HL-60 (cell line): ENCODE results near the gene ZNF496.
"Not testable (repeated sequence)": the region's sequence is repeated elsewhere in the genome, so short reads cannot be mapped to it uniquely, and the experiment has no call there.

ENCODE experiments used
- DNase-seq, 2 experiments: peaks; one replicate each; pipeline ENCODE4 v3.0.0-alpha.2; 2010 to 2020; ENCODE audit warnings: low read depth in 1 of 2, low spot score in 1 of 2
- H3K27ac ChIP-seq: fragments of 250-450 bp; sonication (Bioruptor Pico); replicated peaks from 2 replicates; pipeline ENCODE4 v1.5.1; 2020; ENCODE audit warnings: mild to moderate bottlenecking, moderate library complexity
- H3K27me3 ChIP-seq: fragments of 250-450 bp; sonication (Bioruptor Pico); 2 replicates; pipeline ENCODE4 v1.5.1; 2021; ENCODE audit warnings: mild to moderate bottlenecking, moderate library complexity; ENCODE audit not compliant: insufficient read depth, poor library complexity, severe bottlenecking
- H3K4me3 ChIP-seq: replicated peaks from 2 replicates; pipeline ENCODE4 v1.5.1; 2011; ENCODE audit warnings: mild to moderate bottlenecking, control low read depth, low read length; ENCODE audit not compliant: insufficient read depth
- GABPA ChIP-seq: IDR thresholded peaks from 2 replicates; pipeline ENCODE4 v1.6.1; 2012; ENCODE audit warnings: low read depth
- POLR2AphosphoS5 ChIP-seq: IDR thresholded peaks from 2 replicates; pipeline ENCODE4 v1.6.1; 2012; ENCODE audit warnings: low read depth
- SPI1 ChIP-seq: IDR thresholded peaks from 2 replicates; pipeline ENCODE4 v1.6.1; 2012; ENCODE audit warnings: low read depth, mild to moderate bottlenecking, borderline replicate concordance
- TF ChIP-seq, protein P1 (sequence below): IDR thresholded peaks from one replicate; pipeline ENCODE4 v1.5.1; 2011; ENCODE audit warnings: low read length, control low read depth, inconsistent platforms; ENCODE audit not compliant: insufficient read depth
- TF ChIP-seq, protein P2 (sequence below): IDR thresholded peaks from 2 replicates; pipeline ENCODE4 v1.6.1; 2012; ENCODE audit warnings: low read depth; ENCODE audit not compliant: insufficient replicate concordance

Gene ZNF496

DNA sequence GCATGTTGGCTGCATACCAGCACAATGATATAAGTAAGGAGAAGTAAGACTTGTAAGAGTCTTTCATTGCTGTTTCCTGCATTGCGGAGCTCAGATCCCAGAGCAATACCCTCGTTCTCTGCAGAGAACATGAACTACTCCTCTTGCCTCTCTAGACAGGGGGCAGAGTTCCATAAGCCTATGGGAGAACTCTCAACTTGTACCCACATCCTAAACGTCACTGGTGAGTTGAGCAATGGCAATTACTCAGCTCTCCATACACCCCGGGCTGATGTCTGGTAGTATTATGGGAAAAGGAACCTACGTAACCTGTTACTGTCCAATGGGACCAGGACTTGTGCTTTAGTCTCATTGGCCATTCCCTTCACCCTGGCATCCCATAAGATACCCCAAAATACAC lies 27.3 kb upstream of the ZNF496 start:
- H3K27ac ChIP-seq, result no peak overlapping the region
- H3K4me3 ChIP-seq, result no peak overlapping the region
- no peaks in the 10 kb centered on the region for H3K27me3 ChIP-seq
- TF ChIP-seq POLR2AphosphoS5 (no peak), SPI1 (no peak), GABPA (no peak)
- TF ChIP-seq, protein P1, sequence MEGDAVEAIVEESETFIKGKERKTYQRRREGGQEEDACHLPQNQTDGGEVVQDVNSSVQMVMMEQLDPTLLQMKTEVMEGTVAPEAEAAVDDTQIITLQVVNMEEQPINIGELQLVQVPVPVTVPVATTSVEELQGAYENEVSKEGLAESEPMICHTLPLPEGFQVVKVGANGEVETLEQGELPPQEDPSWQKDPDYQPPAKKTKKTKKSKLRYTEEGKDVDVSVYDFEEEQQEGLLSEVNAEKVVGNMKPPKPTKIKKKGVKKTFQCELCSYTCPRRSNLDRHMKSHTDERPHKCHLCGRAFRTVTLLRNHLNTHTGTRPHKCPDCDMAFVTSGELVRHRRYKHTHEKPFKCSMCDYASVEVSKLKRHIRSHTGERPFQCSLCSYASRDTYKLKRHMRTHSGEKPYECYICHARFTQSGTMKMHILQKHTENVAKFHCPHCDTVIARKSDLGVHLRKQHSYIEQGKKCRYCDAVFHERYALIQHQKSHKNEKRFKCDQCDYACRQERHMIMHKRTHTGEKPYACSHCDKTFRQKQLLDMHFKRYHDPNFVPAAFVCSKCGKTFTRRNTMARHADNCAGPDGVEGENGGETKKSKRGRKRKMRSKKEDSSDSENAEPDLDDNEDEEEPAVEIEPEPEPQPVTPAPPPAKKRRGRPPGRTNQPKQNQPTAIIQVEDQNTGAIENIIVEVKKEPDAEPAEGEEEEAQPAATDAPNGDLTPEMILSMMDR, result no peak
- TF ChIP-seq, protein P2, sequence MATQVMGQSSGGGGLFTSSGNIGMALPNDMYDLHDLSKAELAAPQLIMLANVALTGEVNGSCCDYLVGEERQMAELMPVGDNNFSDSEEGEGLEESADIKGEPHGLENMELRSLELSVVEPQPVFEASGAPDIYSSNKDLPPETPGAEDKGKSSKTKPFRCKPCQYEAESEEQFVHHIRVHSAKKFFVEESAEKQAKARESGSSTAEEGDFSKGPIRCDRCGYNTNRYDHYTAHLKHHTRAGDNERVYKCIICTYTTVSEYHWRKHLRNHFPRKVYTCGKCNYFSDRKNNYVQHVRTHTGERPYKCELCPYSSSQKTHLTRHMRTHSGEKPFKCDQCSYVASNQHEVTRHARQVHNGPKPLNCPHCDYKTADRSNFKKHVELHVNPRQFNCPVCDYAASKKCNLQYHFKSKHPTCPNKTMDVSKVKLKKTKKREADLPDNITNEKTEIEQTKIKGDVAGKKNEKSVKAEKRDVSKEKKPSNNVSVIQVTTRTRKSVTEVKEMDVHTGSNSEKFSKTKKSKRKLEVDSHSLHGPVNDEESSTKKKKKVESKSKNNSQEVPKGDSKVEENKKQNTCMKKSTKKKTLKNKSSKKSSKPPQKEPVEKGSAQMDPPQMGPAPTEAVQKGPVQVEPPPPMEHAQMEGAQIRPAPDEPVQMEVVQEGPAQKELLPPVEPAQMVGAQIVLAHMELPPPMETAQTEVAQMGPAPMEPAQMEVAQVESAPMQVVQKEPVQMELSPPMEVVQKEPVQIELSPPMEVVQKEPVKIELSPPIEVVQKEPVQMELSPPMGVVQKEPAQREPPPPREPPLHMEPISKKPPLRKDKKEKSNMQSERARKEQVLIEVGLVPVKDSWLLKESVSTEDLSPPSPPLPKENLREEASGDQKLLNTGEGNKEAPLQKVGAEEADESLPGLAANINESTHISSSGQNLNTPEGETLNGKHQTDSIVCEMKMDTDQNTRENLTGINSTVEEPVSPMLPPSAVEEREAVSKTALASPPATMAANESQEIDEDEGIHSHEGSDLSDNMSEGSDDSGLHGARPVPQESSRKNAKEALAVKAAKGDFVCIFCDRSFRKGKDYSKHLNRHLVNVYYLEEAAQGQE, result no peak
- peak; percentile 58 to 69 for DNase-seq

DNA sequence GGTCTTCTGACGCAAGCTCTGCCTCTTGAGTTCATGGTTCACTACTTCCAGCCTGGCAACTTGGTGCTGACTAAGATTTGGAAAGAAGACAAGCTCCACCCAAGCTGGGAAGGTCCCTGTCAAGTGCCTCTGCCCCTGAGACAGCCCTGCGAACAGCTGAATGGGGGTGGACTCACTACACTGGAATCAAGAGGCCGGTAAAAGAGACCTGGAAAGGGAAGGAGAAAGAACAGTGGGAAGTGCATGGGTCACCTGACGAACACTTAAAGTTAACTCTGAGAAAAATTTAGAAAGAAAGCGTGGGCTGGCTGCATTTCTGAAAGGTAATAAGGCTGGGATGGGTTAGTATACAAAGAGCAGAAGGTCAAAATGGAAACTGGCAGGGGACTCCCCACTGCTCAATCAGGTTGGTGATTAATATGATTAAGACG lies 26.1 kb upstream of the ZNF496 start:
- no peak overlapping the region for H3K4me3 ChIP-seq
- no peak for TF ChIP-seq SPI1
- no peak for TF ChIP-seq POLR2AphosphoS5
- TF ChIP-seq, protein P2, result no peak
- TF ChIP-seq, protein P1, result no peak
- no peak for TF ChIP-seq GABPA
- DNase-seq, result no peak
- H3K27me3 ChIP-seq, result no peaks in the 10 kb centered on the region
- H3K27ac ChIP-seq, result no peak overlapping the region

DNA sequence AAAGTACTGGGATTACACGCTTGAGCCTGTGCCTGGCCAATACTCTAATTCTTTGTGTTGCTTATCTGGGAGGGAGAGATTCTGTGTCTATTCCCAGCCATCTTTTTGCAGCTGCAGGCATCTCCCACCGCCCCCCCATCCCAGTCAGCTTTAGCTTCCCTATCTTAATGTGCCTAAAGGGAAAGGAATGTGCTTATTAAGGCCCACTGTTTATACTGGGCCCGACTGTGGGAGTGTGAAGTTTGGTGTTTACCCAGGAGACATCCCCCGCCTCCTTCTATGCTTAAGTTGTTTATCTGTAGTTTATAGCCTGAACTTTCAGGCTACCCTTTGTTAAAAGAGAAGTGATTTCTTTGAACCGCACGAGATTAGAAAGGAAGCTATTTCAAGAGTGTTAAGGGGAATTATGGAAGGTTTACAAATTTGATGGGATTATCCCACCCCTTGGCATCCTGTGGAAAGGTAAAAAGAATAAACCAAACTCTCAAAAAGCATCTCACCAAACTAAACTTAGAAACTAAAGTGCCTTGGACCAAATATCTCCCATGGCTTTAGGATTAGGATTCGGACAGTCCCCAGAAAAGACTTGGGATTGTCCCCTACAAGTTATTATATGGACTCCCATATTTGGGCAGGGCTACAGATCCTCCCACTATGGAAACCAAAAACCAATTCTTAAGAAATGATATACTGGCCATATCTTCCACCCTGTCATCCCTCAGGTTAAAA lies 25.5 kb upstream of the ZNF496 start:
- Histone ChIP-seq H3K4me3 (no peak overlapping the region), H3K27ac (no peak overlapping the region), H3K27me3 (no peaks in the 10 kb centered on the region)
- no peak for TF ChIP-seq SPI1
- TF ChIP-seq POLR2AphosphoS5, result no peak
- TF ChIP-seq, protein P1, result no peak
- no peak for TF ChIP-seq GABPA
- TF ChIP-seq, protein P2, result no peak
- DNase-seq, result no peak

DNA sequence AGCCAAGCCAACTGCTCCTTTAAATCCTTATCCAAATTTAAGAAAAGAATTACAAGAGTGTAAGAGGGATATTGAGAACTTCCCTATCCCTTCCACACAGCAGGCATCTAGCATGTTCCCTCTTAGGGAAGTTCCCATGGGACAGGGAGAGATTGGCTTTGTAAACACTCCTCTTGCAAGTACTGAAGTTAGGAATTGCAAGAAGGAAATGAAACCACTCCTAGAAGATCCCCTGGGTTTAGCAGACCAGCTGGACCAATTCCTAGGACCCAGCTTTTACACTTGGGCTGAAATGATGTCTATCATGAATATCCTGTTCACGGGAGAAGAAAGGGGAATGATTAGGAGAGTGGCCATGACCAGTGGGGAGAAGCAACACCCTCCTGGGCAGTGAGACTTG lies 23.5 kb upstream of the ZNF496 start:
- not testable (repeated sequence) for DNase-seq, H3K27me3 ChIP-seq, H3K4me3 ChIP-seq, H3K27ac ChIP-seq
